Brain microvascular endothelial cell (primary cell): ENCODE results near the gene PLEKHG2.

Source experiments
- DNase-seq: peaks from one replicate; pipeline ENCODE4 v3.0.0-alpha.2; 2020
- H3K27ac ChIP-seq: fragments of 250-450 bp; sonication (Bioruptor Pico); 2 replicates; pipeline ENCODE4 v1.5.1; 2020; ENCODE audit warnings: mild to moderate bottlenecking, moderate library complexity
- H3K27me3 ChIP-seq: fragments of 250-450 bp; sonication (Bioruptor Pico); replicated peaks from 2 replicates; pipeline ENCODE4 v1.5.1; 2020; ENCODE audit warnings: mild to moderate bottlenecking
- H3K36me3 ChIP-seq: fragments of 250-450 bp; sonication (Bioruptor Pico); replicated peaks from 2 replicates; pipeline ENCODE4 v1.5.1; 2020; ENCODE audit warnings: mild to moderate bottlenecking
- H3K4me3 ChIP-seq: 2 replicates; pipeline ENCODE4 v1.5.1; 2011; ENCODE audit warnings: low read depth, mild to moderate bottlenecking, control low read depth, low read length, moderate library complexity
- in situ Hi-C: cut with HindIII; loops from 2 replicates; pipeline ENCODE4 v1.10.0; 2017; ENCODE audit warnings: low sequenced_read_pairs, low pct_ligation_motif_present
- TF ChIP-seq, protein P1 (sequence below): IDR thresholded peaks from 2 replicates; pipeline ENCODE4 v1.5.1; 2011; ENCODE audit warnings: low read depth, mild to moderate bottlenecking, moderate library complexity, low read length, control low read depth, inconsistent platforms; ENCODE audit errors: missing control alignments

The PLEKHG2 gene

DNA sequence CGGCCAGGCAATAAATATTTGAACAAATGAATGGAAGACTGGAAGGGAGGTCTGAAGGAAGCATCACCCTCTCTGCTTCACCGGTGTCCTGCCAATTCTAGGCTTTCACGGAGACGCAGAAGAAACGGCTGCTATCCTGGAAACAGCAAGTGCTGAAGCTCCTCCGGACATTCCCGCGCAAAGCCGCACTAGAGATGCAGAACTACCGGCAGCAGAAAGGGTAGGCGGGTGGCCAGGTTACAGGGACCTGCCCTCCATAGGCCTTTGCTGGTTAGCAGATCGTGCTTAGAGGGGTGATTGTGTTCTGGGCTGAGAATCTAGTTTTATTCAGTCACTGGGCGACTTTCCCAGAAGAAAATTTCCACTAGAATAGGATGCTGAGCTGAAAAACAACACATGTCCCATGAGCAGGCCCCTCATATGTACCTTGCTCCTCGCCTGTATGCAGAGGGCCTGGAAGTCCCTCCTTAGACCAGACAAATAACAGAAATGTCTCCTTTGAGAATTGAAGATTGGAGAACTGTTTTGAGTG lies 32.5 kb upstream of the PLEKHG2 start:
- Histone ChIP-seq H3K36me3 (peaks cover 69% of the 10 kb centered on the region), H3K27me3 (no peaks in the 10 kb centered on the region), H3K4me3 (no peak overlapping the region), H3K27ac (no peak overlapping the region)
- in situ Hi-C loops = no loop called here
- TF ChIP-seq, protein P1, sequence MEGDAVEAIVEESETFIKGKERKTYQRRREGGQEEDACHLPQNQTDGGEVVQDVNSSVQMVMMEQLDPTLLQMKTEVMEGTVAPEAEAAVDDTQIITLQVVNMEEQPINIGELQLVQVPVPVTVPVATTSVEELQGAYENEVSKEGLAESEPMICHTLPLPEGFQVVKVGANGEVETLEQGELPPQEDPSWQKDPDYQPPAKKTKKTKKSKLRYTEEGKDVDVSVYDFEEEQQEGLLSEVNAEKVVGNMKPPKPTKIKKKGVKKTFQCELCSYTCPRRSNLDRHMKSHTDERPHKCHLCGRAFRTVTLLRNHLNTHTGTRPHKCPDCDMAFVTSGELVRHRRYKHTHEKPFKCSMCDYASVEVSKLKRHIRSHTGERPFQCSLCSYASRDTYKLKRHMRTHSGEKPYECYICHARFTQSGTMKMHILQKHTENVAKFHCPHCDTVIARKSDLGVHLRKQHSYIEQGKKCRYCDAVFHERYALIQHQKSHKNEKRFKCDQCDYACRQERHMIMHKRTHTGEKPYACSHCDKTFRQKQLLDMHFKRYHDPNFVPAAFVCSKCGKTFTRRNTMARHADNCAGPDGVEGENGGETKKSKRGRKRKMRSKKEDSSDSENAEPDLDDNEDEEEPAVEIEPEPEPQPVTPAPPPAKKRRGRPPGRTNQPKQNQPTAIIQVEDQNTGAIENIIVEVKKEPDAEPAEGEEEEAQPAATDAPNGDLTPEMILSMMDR = no peak
- no peak for DNase-seq

DNA sequence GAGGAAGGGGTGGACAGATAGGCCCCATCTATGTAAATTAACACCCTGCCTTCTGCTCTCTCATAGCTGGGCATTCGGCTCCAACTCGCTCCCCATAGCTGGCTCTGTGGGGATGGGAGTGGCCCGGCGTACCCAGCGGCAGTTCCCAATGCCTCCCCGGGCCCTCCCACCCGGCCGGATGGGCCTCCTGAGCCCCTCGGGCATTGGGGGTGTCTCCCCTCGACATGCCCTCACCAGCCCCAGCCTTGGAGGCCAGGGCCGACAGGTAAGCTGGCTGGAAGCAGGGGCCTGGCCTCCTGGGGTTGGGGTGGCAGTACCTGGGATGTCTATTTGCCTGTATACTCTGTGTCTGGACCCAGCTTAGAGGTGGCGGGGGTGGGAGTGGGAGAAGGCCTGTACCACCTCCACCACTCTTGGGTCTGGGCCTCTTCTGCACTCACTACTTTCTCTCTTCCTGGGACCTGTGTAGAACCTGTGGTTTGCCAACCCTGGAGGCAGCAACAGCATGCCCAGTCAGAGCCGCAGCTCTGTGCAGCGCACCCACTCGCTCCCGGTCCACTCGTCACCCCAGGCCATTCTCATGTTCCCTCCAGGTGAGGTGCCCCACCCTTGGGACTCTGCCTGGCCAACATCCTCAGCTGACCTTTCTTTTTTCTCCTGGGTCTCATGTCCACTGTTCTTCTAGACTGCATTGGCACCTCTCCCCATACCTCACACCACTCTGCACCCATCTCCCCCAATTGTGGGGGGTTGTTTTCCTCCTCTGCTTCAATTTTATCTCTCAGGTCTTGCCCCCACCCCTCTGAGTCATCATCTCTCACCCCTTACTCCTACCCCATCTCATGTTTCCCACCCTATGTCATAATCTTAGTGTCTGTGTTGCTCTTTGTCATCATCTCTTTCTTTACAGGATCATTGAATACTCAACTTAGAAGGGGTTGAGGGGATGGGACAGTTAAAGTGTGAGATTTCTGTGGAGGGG lies 31.7 kb upstream of the PLEKHG2 start:
- H3K27ac ChIP-seq = no peak overlapping the region
- H3K36me3 ChIP-seq = peaks cover 70% of the 10 kb centered on the region
- no peak for DNase-seq
- TF ChIP-seq, protein P1 = no peak
- no peaks in the 10 kb centered on the region for H3K27me3 ChIP-seq
- H3K4me3 ChIP-seq = no peak overlapping the region
- in situ Hi-C loops = no loop called here

DNA sequence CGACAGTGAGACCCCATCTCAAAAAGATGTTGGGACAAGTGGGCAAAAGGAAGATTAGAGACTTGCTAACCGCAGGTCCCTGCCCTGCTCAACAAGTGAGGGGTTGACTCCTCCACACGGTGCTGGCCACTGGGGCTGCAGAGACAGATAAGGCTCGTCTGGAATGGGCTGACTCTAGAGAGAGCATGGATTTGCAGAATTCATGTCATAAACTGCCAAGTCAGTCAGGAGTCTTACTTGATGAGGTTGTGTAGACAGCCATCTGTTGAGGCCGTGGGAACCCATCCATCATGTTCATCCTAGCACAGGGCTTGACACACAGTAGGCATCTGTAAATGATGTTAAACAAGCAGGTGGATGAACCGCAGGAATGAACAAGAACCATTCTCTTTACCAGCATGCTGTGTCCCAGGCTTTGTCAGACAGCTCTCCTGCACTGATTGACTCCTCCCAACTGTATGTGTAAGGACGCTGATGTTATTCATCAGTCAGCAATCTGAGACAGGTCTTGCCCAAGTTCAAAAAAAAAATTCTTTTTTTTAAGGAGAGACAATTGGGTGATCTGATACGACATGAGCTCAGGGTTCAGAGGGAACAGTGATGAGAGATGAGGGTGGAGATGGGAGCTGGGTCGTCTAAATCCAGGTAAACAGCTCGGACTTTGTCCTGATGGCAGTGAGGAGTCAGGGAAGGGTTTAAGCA lies 30.4 kb upstream of the PLEKHG2 start:
- TF ChIP-seq, protein P1 = no peak
- no peak for DNase-seq
- H3K27ac ChIP-seq = no peak overlapping the region
- no peak overlapping the region for H3K4me3 ChIP-seq
- H3K27me3 ChIP-seq = no peaks in the 10 kb centered on the region
- H3K36me3 ChIP-seq = peaks cover 70% of the 10 kb centered on the region
- in situ Hi-C loops = no loop called here

- Histone ChIP-seq H3K27ac (no peak overlapping the region), H3K36me3 (peaks cover 71% of the 10 kb centered on the region), H3K27me3 (no peaks in the 10 kb centered on the region), H3K4me3 (no peak overlapping the region)
- DNase-seq = no peak
- in situ Hi-C loops = no loop called here
- TF ChIP-seq, protein P1 = no peak
These were observed 29.3 kb upstream of the PLEKHG2 start for GRCh38 chr19:39382991-39383828.

DNA sequence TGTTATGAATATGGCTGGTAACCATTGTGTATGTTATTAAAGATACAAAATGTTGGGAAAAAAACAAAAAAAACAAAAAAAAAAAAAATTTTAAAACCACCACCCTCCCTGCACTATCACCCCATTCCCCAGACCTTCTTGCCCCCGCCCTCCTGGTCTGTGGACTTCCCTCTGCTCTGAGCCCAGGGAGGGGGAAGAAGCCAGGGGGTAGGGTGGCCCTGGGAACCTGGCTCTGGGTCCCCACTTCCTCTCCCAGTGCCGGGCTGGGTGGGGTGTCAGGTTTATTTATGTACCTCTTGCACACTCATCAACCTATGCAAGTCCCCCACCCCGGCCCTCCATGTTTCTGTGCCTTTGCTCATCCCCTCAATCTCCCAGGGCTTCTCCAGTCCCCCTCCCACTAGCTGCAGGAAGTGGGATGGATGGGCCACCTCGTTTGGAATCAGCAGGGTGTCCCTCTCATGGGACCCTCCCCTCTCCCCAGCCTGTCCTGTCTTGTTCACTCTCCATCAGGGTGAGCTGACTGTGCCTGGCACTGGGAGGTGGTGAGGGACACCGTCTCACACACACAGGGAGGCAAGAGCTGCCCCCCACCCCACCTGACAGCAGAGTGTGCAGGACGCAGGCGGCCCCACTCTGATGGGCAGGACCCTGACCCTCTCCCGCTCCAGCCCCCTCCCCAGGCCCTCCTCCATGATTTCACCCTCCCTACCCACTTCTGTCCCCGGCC lies 27.5 kb upstream of the PLEKHG2 start:
- in situ Hi-C loops = no loop called here
- H3K4me3 ChIP-seq = no peak overlapping the region
- H3K36me3 ChIP-seq = peaks cover 74% of the 10 kb centered on the region
- no peak overlapping the region for H3K27ac ChIP-seq
- no peaks in the 10 kb centered on the region for H3K27me3 ChIP-seq
- no peak for DNase-seq
- TF ChIP-seq, protein P1 = no peak
